HCT116 (cell line): Measurements from ENCODE around the gene L3HYPDH. TPM values are rescaled to one million over a fixed set of nuclear protein-coding genes. Genes with fewer than 3 reads are reported as not detected.

Source experiments
- ATAC-seq: fragments of 200-7000 bp; cut with Tn5 transposase; 2 replicates; pipeline ENCODE4 v1.9.1; 2020; ENCODE audit warnings: mild to moderate bottlenecking, moderate library complexity
- BruUV-seq: library from RNA; stranded (reverse); fragments of 400-500 nt; replicated peaks from 2 replicates; lab custom pipeline; 2021; lab: Mats Ljungman, UMichigan
- CTCF ChIA-PET: fragments of 300-600 bp; sonication (Branson Sonifier 250); formaldehyde crosslinking; loops from one replicate; lab custom pipeline; 2021; ENCODE audit warnings: antibody characterized with exemption; lab: Charles Lee
- POLR2A ChIA-PET: fragments of 300-600, 350-600 bp; sonication (Branson Sonifier 250); formaldehyde crosslinking; loops from one replicate; lab custom pipeline; 2021; ENCODE audit warnings: antibody characterized with exemption; lab: Charles Lee
- RAD21 ChIA-PET, 2 experiments: fragments of 300-600 bp; sonication (Branson Sonifier 250); formaldehyde crosslinking; loops; one replicate each; lab custom pipeline; 2023; ENCODE audit warnings: low total read pairs in 2 of 2; ENCODE audit not compliant: uncharacterized antibody in 2 of 2, unreplicated experiment in 2 of 2, low non-redundant PET in 1 of 2; lab: Charles Lee
- DNase-seq: peaks from one replicate; pipeline ENCODE4 v3.0.0-alpha.2; 2010; ENCODE audit warnings: low read depth, low spot score
- H2AFZ ChIP-seq: fragments of 200-600 bp; shearing (Covaris generic), sonication (generic); 2 replicates; pipeline ENCODE4 v1.6.1; 2017; ENCODE audit warnings: low read depth, mixed run types, mixed read lengths, antibody characterized with exemption, low read length; ENCODE audit not compliant: poor library complexity, severe bottlenecking
- H3K27ac ChIP-seq: 2 replicates; pipeline ENCODE4 v1.5.1; 2012; ENCODE audit warnings: low read depth, low read length
- H3K27me3 ChIP-seq: fragments of 200-600 bp; sonication (generic); 2 replicates; pipeline ENCODE4 v1.6.1; 2016; ENCODE audit warnings: mixed run types, low read length, mixed read lengths; ENCODE audit not compliant: insufficient read depth
- H3K36me3 ChIP-seq, 2 experiments: fragments of 200-500 bp in 1 of 2; fragments of 200-600 bp in 1 of 2; sonication (Bioruptor generic) in 1 of 2; sonication (generic) in 1 of 2; 2 replicates each; pipeline versions ENCODE4 v1.5.1 to v1.6.1; 2014 to 2016; ENCODE audit warnings: low read length in 2 of 2, inconsistent platforms in 1 of 2, mixed read lengths in 1 of 2, mixed run types in 1 of 2; ENCODE audit not compliant: insufficient read depth in 2 of 2, control insufficient read depth in 1 of 2
- H3K4me1 ChIP-seq, 2 experiments: fragments of 200-600 bp in 1 of 2; sonication (generic) in 1 of 2; 2 replicates each; pipeline versions ENCODE4 v1.5.1 to v1.6.1; 2012 to 2017; ENCODE audit warnings: low read length in 2 of 2, inconsistent platforms in 1 of 2, mild to moderate bottlenecking in 1 of 2, mixed read lengths in 1 of 2, mixed run types in 1 of 2, moderate library complexity in 1 of 2; ENCODE audit not compliant: insufficient read depth in 2 of 2, control insufficient read depth in 1 of 2
- H3K4me2 ChIP-seq: fragments of 200-600 bp; sonication (generic); 2 replicates; pipeline ENCODE4 v1.6.1; 2017; ENCODE audit warnings: mixed run types, low read length, mixed read lengths
- H3K4me3 ChIP-seq, 2 experiments: fragments of 200-600 bp in 1 of 2; sonication (generic) in 1 of 2; replicated peaks in 1 of 2; 2 replicates each; pipeline ENCODE4 v1.5.1; 2011 to 2016; ENCODE audit warnings: low read length in 2 of 2, control low read depth in 1 of 2, low read depth in 1 of 2, mild to moderate bottlenecking in 1 of 2, mixed read lengths in 1 of 2, mixed run types in 1 of 2
- H3K79me2 ChIP-seq: fragments of 200-600 bp; sonication (generic); 2 replicates; pipeline ENCODE4 v1.6.1; 2017; ENCODE audit warnings: mild to moderate bottlenecking, mixed run types, low read length, moderate library complexity, mixed read lengths; ENCODE audit not compliant: insufficient read depth
- H3K9ac ChIP-seq: fragments of 200-600 bp; sonication (generic); 2 replicates; pipeline ENCODE4 v1.6.1; 2016; ENCODE audit warnings: low read length, mixed read lengths
- H3K9me2 ChIP-seq: fragments of 200-600 bp; sonication (generic), shearing (Covaris generic); 2 replicates; pipeline ENCODE4 v1.6.1; 2017; ENCODE audit warnings: mixed run types, mild to moderate bottlenecking, moderate library complexity; ENCODE audit not compliant: insufficient read depth
- H3K9me3 ChIP-seq, 2 experiments: fragments of 200-500 bp in 1 of 2; fragments of 200-600 bp in 1 of 2; sonication (Bioruptor generic) in 1 of 2; sonication (generic) in 1 of 2; 2 replicates each; pipeline ENCODE4 v1.6.1; 2014 to 2017; ENCODE audit warnings: low read length in 2 of 2, mixed read lengths in 2 of 2, inconsistent platforms in 1 of 2, low read depth in 1 of 2, mild to moderate bottlenecking in 1 of 2, mixed run types in 1 of 2, moderate library complexity in 1 of 2; ENCODE audit not compliant: control insufficient read depth in 1 of 2, insufficient read depth in 1 of 2
- H4K20me1 ChIP-seq: fragments of 200-600 bp; sonication (generic), shearing (Covaris generic); 2 replicates; pipeline ENCODE4 v1.6.1; 2017; ENCODE audit warnings: mixed run types, mild to moderate bottlenecking, moderate library complexity; ENCODE audit not compliant: insufficient read depth
- CBX3 ChIP-seq: IDR thresholded peaks from 2 replicates; pipeline ENCODE4 v1.6.1; 2012; ENCODE audit warnings: low read depth
- JUND ChIP-seq: IDR thresholded peaks from 2 replicates; pipeline ENCODE4 v1.6.1; 2012
- SRF ChIP-seq: IDR thresholded peaks from 2 replicates; pipeline ENCODE4 v1.6.1; 2012; ENCODE audit warnings: low read depth
- ZNF274 ChIP-seq: fragments of 200-500 bp; sonication (Bioruptor generic); IDR thresholded peaks from 2 replicates; pipeline ENCODE4 v1.6.1; 2014; ENCODE audit warnings: mild to moderate bottlenecking, low read depth, low read length, inconsistent platforms
- intact Hi-C: fragments of 100-400 bp; cut with micrococcal nuclease; formaldehyde crosslinking; loops from 2 replicates; pipeline ENCODE4 v1.10.0; 2022
- total RNA-seq: library from RNA; stranded (reverse); gene quantifications from one replicate; pipeline ENCODE4 v1.2.1, GENCODE V29; 2021; ENCODE audit not compliant: unreplicated experiment
- TF ChIP-seq, protein P1 (sequence below): IDR thresholded peaks from 2 replicates; pipeline ENCODE4 v1.6.1; 2012; ENCODE audit warnings: low read depth
- TF ChIP-seq, protein P2 (sequence below): IDR thresholded peaks from 2 replicates; pipeline ENCODE4 v1.6.1; 2012
- TF ChIP-seq, protein P3 (sequence below): IDR thresholded peaks from 2 replicates; pipeline ENCODE4 v1.6.1; 2011; ENCODE audit warnings: mild to moderate bottlenecking, low read length, moderate library complexity; ENCODE audit not compliant: insufficient replicate concordance; ENCODE audit errors: extremely low read depth

L3HYPDH gene
- total RNA-seq, 1 experiment from 2014 or later = 19.5 TPM

DNA sequence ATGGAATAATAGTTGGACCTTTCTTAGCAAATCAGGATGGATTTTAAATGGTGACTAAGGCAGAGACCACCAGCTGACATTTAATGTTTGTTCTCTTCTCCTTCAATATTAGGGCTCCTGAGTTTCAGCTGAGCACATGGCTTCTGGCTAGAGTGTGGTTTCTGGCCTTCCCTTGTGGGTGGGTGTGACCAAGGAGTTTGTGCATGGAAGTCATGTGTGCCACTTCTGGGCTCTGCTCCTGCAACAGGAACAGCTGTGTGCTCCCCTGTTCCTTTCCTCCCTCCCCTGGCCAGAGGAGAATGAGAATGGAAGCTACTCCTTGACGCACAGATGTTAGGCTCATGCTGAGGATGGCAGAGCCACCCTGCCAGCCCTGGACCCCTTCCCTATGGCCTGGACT lies 48.2 kb upstream of the L3HYPDH start:
- H3K4me3 ChIP-seq = no peak overlapping the region
- H3K9me2 ChIP-seq = no peaks in the 10 kb centered on the region
- no peaks in the 10 kb centered on the region for H4K20me1 ChIP-seq
- no peaks in the 10 kb centered on the region for H3K27me3 ChIP-seq
- no peak for ATAC-seq
- ChIA-PET POLR2A (no interaction called here), RAD21 (no interaction called here), CTCF (no interaction called here)
- no peak overlapping the region for H2AFZ ChIP-seq
- intact Hi-C loops = no loop called here
- H3K4me2 ChIP-seq = no peak overlapping the region
- H3K79me2 ChIP-seq = no peaks in the 10 kb centered on the region
- no TSS peak for BruUV-seq
- 0 out of 4 replicates have a peak, but pooled peaks cover 0 to 4% of the 10 kb centered on the region in 2 experiments for H3K9me3 ChIP-seq
- no peak overlapping the region for H3K27ac ChIP-seq
- no peaks in the 10 kb centered on the region for H3K4me1 ChIP-seq
- no peak overlapping the region for H3K9ac ChIP-seq
- H3K36me3 ChIP-seq = no peaks in the 10 kb centered on the region
- TF ChIP-seq, protein P1, sequence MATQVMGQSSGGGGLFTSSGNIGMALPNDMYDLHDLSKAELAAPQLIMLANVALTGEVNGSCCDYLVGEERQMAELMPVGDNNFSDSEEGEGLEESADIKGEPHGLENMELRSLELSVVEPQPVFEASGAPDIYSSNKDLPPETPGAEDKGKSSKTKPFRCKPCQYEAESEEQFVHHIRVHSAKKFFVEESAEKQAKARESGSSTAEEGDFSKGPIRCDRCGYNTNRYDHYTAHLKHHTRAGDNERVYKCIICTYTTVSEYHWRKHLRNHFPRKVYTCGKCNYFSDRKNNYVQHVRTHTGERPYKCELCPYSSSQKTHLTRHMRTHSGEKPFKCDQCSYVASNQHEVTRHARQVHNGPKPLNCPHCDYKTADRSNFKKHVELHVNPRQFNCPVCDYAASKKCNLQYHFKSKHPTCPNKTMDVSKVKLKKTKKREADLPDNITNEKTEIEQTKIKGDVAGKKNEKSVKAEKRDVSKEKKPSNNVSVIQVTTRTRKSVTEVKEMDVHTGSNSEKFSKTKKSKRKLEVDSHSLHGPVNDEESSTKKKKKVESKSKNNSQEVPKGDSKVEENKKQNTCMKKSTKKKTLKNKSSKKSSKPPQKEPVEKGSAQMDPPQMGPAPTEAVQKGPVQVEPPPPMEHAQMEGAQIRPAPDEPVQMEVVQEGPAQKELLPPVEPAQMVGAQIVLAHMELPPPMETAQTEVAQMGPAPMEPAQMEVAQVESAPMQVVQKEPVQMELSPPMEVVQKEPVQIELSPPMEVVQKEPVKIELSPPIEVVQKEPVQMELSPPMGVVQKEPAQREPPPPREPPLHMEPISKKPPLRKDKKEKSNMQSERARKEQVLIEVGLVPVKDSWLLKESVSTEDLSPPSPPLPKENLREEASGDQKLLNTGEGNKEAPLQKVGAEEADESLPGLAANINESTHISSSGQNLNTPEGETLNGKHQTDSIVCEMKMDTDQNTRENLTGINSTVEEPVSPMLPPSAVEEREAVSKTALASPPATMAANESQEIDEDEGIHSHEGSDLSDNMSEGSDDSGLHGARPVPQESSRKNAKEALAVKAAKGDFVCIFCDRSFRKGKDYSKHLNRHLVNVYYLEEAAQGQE = no peak
- no peak for TF ChIP-seq ZNF274
- TF ChIP-seq SRF = no peak
- TF ChIP-seq, protein P2, sequence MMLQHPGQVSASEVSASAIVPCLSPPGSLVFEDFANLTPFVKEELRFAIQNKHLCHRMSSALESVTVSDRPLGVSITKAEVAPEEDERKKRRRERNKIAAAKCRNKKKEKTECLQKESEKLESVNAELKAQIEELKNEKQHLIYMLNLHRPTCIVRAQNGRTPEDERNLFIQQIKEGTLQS = no peak
- no peak for TF ChIP-seq CBX3
- TF ChIP-seq JUND = no peak
- TF ChIP-seq, protein P3, sequence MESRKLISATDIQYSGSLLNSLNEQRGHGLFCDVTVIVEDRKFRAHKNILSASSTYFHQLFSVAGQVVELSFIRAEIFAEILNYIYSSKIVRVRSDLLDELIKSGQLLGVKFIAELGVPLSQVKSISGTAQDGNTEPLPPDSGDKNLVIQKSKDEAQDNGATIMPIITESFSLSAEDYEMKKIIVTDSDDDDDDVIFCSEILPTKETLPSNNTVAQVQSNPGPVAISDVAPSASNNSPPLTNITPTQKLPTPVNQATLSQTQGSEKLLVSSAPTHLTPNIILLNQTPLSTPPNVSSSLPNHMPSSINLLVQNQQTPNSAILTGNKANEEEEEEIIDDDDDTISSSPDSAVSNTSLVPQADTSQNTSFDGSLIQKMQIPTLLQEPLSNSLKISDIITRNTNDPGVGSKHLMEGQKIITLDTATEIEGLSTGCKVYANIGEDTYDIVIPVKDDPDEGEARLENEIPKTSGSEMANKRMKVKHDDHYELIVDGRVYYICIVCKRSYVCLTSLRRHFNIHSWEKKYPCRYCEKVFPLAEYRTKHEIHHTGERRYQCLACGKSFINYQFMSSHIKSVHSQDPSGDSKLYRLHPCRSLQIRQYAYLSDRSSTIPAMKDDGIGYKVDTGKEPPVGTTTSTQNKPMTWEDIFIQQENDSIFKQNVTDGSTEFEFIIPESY = no peak
- no peak for DNase-seq
